Fibroblast of lung (primary cell): ENCODE measurements around the gene FCGR1A.
"Not testable (repeated sequence)": the region's sequence is repeated elsewhere in the genome, so short reads cannot be mapped to it uniquely, and the experiment has no call there.

ENCODE experiments used
- CTCF ChIP-seq, 2 donors: IDR thresholded peaks in 1 of 2; conservative IDR thresholded peaks in 1 of 2; 1 replicate in 1 of 2; 2 replicates in 1 of 2; pipeline ENCODE4 v1.5.1; 2011 to 2012; ENCODE audit warnings: low read length in 2 of 2, control low read depth in 1 of 2, inconsistent platforms in 1 of 2, low read depth in 1 of 2, mild to moderate bottlenecking in 1 of 2
- EZH2 ChIP-seq: IDR thresholded peaks from 2 replicates; pipeline ENCODE4 v1.5.1; 2012; ENCODE audit warnings: low read length, control low read depth, mild to moderate bottlenecking; ENCODE audit errors: missing control alignments

GRCh38 chr1:149832316-149833126 is 50.0 kb downstream of the FCGR1A start:
- TF ChIP-seq CTCF (conservative IDR thresholded peaks at IDR 0.05 in 1 of 2, IDR thresholded peaks at IDR 0.05 in 1 of 2; ENCODE audit: low read depth in 1 of 2, low read length in 2 of 2); EZH2: not testable (repeated sequence)
